Panc1 (cell line): ENCODE measurements around the gene TSPAN10. TPM values are rescaled to one million over a fixed set of nuclear protein-coding genes. Genes with fewer than 3 reads are reported as not detected.

ENCODE experiments used
- ATAC-seq: fragments of 200-7000 bp; cut with Tn5 transposase; 2 replicates; pipeline ENCODE4 v1.9.1; 2020; ENCODE audit warnings: mild to moderate bottlenecking, moderate library complexity
- BruUV-seq: library from RNA; stranded (reverse); fragments of 400-500 nt; replicated peaks from 2 replicates; lab custom pipeline; 2021; lab: Mats Ljungman, UMichigan
- CTCF ChIA-PET: fragments of 300-600 bp; sonication (Branson Sonifier 250); formaldehyde crosslinking; loops from one replicate; lab custom pipeline; 2022; ENCODE audit warnings: antibody characterized with exemption; lab: Charles Lee
- POLR2A ChIA-PET: fragments of 300-600 bp; sonication (Branson Sonifier 250); formaldehyde crosslinking; loops from one replicate; lab custom pipeline; 2022; ENCODE audit warnings: antibody characterized with exemption; lab: Charles Lee
- DNase-seq: peaks from one replicate; pipeline ENCODE4 v3.0.0-alpha.2; 2010; ENCODE audit warnings: low read depth, low spot score
- H3K27ac ChIP-seq: 2 replicates; pipeline ENCODE4 v1.5.1; 2011; ENCODE audit warnings: mild to moderate bottlenecking, low read length, inconsistent platforms
- H3K27me3 ChIP-seq: fragments of 200-500 bp; sonication (Bioruptor generic); 2 replicates; pipeline ENCODE4 v1.6.0; 2014; ENCODE audit warnings: low read length, inconsistent platforms; ENCODE audit not compliant: control insufficient read depth, insufficient read depth
- H3K36me3 ChIP-seq: fragments of 200-500 bp; sonication (Bioruptor generic); 2 replicates; pipeline ENCODE4 v1.5.1; 2014; ENCODE audit warnings: inconsistent platforms, mild to moderate bottlenecking, low read length, moderate library complexity; ENCODE audit not compliant: control insufficient read depth, insufficient read depth
- H3K4me1 ChIP-seq: 2 replicates; pipeline ENCODE4 v1.5.1; 2011; ENCODE audit warnings: inconsistent platforms, mild to moderate bottlenecking, low read length, moderate library complexity; ENCODE audit not compliant: control insufficient read depth, insufficient read depth
- H3K4me3 ChIP-seq, 2 experiments: 2 replicates each; pipeline ENCODE4 v1.5.1; 2011 to 2012; ENCODE audit warnings: low read depth in 2 of 2, low read length in 2 of 2, mild to moderate bottlenecking in 2 of 2, inconsistent platforms in 1 of 2, moderate library complexity in 1 of 2
- H3K9me3 ChIP-seq: fragments of 200-500 bp; sonication (Bioruptor generic); 2 replicates; pipeline ENCODE4 v1.5.1; 2014; ENCODE audit warnings: low read depth, mild to moderate bottlenecking, inconsistent platforms, low read length, moderate library complexity; ENCODE audit not compliant: control insufficient read depth, insufficient read depth
- POLR2AphosphoS5 ChIP-seq: IDR thresholded peaks from 2 replicates; pipeline ENCODE4 v1.6.1; 2012; ENCODE audit warnings: mild to moderate bottlenecking, low read depth, low read length, moderate library complexity
- SIN3A ChIP-seq: IDR thresholded peaks from 2 replicates; pipeline ENCODE4 v1.6.1; 2012; ENCODE audit warnings: low read depth, mild to moderate bottlenecking, low read length, moderate library complexity, borderline replicate concordance; ENCODE audit not compliant: insufficient read depth
- TCF7L2 ChIP-seq: IDR thresholded peaks from 2 replicates; pipeline ENCODE4 v1.6.1; 2011; ENCODE audit warnings: mild to moderate bottlenecking, low read depth, low read length, inconsistent platforms
- in situ Hi-C: cut with HindIII; loops from 2 replicates; pipeline ENCODE4 v1.10.0; 2016; ENCODE audit warnings: low sequenced_read_pairs, low pct_unique_long_range_greater_than_20kb
- intact Hi-C: fragments of 100-400 bp; cut with micrococcal nuclease; formaldehyde crosslinking; loops from one replicate; pipeline ENCODE4 v1.10.0; 2022; ENCODE audit not compliant: unreplicated experiment
- total RNA-seq: library from RNA; stranded (reverse); gene quantifications from one replicate; pipeline ENCODE4 v1.2.1, GENCODE V29; 2021; ENCODE audit not compliant: unreplicated experiment
- TF ChIP-seq, protein P1 (sequence below): fragments of 450-650 bp; IDR thresholded peaks from 2 replicates; pipeline ENCODE4 v1.5.1; 2017; ENCODE audit warnings: mild to moderate bottlenecking
- TF ChIP-seq, protein P2 (sequence below), 2 experiments: IDR thresholded peaks; 2 replicates each; pipeline ENCODE4 v1.6.1; 2011 to 2012; ENCODE audit warnings: low read depth in 2 of 2, control low read depth in 1 of 2, low read length in 1 of 2, mild to moderate bottlenecking in 1 of 2, moderate library complexity in 1 of 2; ENCODE audit not compliant: insufficient read depth in 1 of 2

Gene TSPAN10
- total RNA-seq, 1 experiment from 2014 or later: 4.8 TPM

DNA sequence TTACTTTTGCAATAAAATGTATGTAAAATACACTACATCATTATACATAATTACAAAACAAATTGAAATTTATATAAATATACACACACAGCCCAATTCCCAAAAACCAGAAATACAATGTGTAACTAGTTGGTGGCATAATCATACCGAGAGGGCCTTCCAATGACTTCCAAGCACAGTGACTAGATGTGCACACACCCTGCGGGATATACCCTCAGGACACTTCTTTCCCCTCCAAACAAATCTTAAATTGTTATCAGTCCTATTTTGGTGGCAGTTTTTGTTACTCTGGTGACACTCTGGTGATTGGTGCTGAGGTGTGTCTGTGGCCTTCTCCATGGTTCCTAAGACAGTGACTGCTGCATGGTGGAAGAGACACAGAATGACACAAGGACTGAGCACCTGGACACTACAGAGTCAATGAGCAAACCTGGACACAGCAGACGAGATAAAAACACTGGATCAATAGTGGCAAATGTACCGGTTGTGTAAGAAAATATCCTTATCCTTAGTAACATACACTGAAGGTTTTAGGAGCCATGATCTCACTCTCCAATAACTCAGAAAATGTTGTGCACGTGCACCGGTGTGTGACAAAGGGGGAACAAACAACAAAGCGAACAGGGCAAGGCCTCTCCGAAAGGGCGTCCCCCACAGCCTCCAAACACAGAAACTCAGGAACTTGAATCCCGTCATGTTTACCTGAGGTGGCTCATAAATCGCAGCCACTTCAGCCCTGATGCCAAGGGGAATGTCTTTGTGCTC is 33.0 kb upstream of the TSPAN10 start:
- ChIA-PET CTCF (no interaction called here), POLR2A (no interaction called here)
- TSS peak; percentile 16 for BruUV-seq
- H3K27me3 ChIP-seq: no peaks in the 10 kb centered on the region
- H3K36me3 ChIP-seq: peaks cover 46% of the 10 kb centered on the region
- in situ Hi-C loops (no loop called here), intact Hi-C loops (loop anchor here (5.0 kb wide), 1 partner anchor 47 kb away; no protein-coding TSS in a partner anchor)
- no peaks in the 10 kb centered on the region for H3K9me3 ChIP-seq
- ATAC-seq: no peak
- no peak for DNase-seq
- H3K4me1 ChIP-seq: peaks cover 25% of the 10 kb centered on the region
- H3K4me3 ChIP-seq: no peak overlapping the region
- H3K27ac ChIP-seq: peak overlapping the region; percentile 60
- TF ChIP-seq, protein P1, sequence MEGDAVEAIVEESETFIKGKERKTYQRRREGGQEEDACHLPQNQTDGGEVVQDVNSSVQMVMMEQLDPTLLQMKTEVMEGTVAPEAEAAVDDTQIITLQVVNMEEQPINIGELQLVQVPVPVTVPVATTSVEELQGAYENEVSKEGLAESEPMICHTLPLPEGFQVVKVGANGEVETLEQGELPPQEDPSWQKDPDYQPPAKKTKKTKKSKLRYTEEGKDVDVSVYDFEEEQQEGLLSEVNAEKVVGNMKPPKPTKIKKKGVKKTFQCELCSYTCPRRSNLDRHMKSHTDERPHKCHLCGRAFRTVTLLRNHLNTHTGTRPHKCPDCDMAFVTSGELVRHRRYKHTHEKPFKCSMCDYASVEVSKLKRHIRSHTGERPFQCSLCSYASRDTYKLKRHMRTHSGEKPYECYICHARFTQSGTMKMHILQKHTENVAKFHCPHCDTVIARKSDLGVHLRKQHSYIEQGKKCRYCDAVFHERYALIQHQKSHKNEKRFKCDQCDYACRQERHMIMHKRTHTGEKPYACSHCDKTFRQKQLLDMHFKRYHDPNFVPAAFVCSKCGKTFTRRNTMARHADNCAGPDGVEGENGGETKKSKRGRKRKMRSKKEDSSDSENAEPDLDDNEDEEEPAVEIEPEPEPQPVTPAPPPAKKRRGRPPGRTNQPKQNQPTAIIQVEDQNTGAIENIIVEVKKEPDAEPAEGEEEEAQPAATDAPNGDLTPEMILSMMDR: no peak
- TF ChIP-seq, protein P2, sequence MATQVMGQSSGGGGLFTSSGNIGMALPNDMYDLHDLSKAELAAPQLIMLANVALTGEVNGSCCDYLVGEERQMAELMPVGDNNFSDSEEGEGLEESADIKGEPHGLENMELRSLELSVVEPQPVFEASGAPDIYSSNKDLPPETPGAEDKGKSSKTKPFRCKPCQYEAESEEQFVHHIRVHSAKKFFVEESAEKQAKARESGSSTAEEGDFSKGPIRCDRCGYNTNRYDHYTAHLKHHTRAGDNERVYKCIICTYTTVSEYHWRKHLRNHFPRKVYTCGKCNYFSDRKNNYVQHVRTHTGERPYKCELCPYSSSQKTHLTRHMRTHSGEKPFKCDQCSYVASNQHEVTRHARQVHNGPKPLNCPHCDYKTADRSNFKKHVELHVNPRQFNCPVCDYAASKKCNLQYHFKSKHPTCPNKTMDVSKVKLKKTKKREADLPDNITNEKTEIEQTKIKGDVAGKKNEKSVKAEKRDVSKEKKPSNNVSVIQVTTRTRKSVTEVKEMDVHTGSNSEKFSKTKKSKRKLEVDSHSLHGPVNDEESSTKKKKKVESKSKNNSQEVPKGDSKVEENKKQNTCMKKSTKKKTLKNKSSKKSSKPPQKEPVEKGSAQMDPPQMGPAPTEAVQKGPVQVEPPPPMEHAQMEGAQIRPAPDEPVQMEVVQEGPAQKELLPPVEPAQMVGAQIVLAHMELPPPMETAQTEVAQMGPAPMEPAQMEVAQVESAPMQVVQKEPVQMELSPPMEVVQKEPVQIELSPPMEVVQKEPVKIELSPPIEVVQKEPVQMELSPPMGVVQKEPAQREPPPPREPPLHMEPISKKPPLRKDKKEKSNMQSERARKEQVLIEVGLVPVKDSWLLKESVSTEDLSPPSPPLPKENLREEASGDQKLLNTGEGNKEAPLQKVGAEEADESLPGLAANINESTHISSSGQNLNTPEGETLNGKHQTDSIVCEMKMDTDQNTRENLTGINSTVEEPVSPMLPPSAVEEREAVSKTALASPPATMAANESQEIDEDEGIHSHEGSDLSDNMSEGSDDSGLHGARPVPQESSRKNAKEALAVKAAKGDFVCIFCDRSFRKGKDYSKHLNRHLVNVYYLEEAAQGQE (IDR thresholded peaks at IDR 0.05; ENCODE audit: insufficient read depth in 1 of 2, low read depth in 2 of 2, low read length in 1 of 2): no peak

- POLR2A ChIA-PET: interaction anchor here (0.5 to 0.6 kb wide), 2 partner anchors 13 to 116 kb away, joined by 3 to 7 read pairs; no protein-coding TSS in a partner anchor
Observed at GRCh38 chr17:81607431-81607830, 29.6 kb upstream of the TSPAN10 start.

More at GRCh38 chr17:81607431-81607830, 29.6 kb upstream of the TSPAN10 start:
- DNase-seq (no peak), ATAC-seq (no peak)
- Histone ChIP-seq H3K36me3 (peaks cover 38% of the 10 kb centered on the region), H3K4me3 (no peak overlapping the region), H3K27ac (0 out of 2 replicates have a peak overlapping the region, but pooled peaks have one; percentile 12), H3K4me1 (peaks cover 5% of the 10 kb centered on the region; the same call in 1 of the 2 replicates), H3K9me3 (no peaks in the 10 kb centered on the region), H3K27me3 (no peaks in the 10 kb centered on the region)
- in situ Hi-C loops (no loop called here), intact Hi-C loops (no loop called here)
- CTCF ChIA-PET: no interaction called here
- TF ChIP-seq, protein P2 (IDR thresholded peaks at IDR 0.05; ENCODE audit: insufficient read depth in 1 of 2, low read depth in 2 of 2, low read length in 1 of 2): no peak
- TF ChIP-seq, protein P1: no peak
- TF ChIP-seq SIN3A: no peak
- no peak for TF ChIP-seq POLR2AphosphoS5
- TF ChIP-seq TCF7L2: no peak
- no TSS peak for BruUV-seq
